GM21515 (cell line): ENCODE measurements around the gene HLA-DQB2.
"Not testable (repeated sequence)": the region's sequence is repeated elsewhere in the genome, so short reads cannot be mapped to it uniquely, and the experiment has no call there.

Source experiments
- ATAC-seq: cut with Tn5 transposase; IDR thresholded peaks from one replicate; pipeline ENCODE4 v1.9.1; 2021; ENCODE audit not compliant: unreplicated experiment

Gene HLA-DQB2

GRCh38 chr6:32763421-32763820 is at the start of gene HLA-DQB2:
HLA-DQB2 (minus strand) TSS chr6:32763532; CDS start chr6:32763470, 62 bp downstream.
- ATAC-seq, result no peak

- no peak for ATAC-seq
Measured at GRCh38 chr6:32809171-32809570, 45.8 kb upstream of the HLA-DQB2 start.

- no peak for ATAC-seq
Measured at GRCh38 chr6:32807020-32807580, 43.8 kb upstream of the HLA-DQB2 start.

GRCh38 chr6:32805404-32805803 is 42.1 kb upstream of the HLA-DQB2 start:
- not testable (repeated sequence) for ATAC-seq

- ATAC-seq, result no peak
Measured at GRCh38 chr6:32803416-32803815, 40.1 kb upstream of the HLA-DQB2 start.

GRCh38 chr6:32799740-32800139 is 36.4 kb upstream of the HLA-DQB2 start:
- no peak for ATAC-seq

GRCh38 chr6:32799168-32799567 is 35.8 kb upstream of the HLA-DQB2 start:
- no peak for ATAC-seq

GRCh38 chr6:32796848-32797776 is 33.8 kb upstream of the HLA-DQB2 start:
- no peak for ATAC-seq

GRCh38 chr6:32794510-32794909 is 31.2 kb upstream of the HLA-DQB2 start:
- no peak for ATAC-seq

GRCh38 chr6:32792901-32793435 is 29.6 kb upstream of the HLA-DQB2 start:
- ATAC-seq, result no peak

GRCh38 chr6:32790306-32790705 is 27.0 kb upstream of the HLA-DQB2 start:
- ATAC-seq, result no peak

- ATAC-seq, result no peak
Measured at GRCh38 chr6:32785781-32786533, 22.6 kb upstream of the HLA-DQB2 start.

- not testable (repeated sequence) for ATAC-seq
Measured at GRCh38 chr6:32782923-32783322, 19.6 kb upstream of the HLA-DQB2 start.

- ATAC-seq, result no peak
Measured at GRCh38 chr6:32779036-32779435, 15.7 kb upstream of the HLA-DQB2 start.

- ATAC-seq, result no peak
Measured at GRCh38 chr6:32775071-32775470, 11.7 kb upstream of the HLA-DQB2 start.

GRCh38 chr6:32774426-32774825 is 11.1 kb upstream of the HLA-DQB2 start:
- ATAC-seq, result no peak

- ATAC-seq, result no peak
Measured at GRCh38 chr6:32772656-32773055, 9.3 kb upstream of the HLA-DQB2 start.

- ATAC-seq, result no peak
Measured at GRCh38 chr6:32764048-32764447, 716 bp upstream of the HLA-DQB2 start.

GRCh38 chr6:32761548-32761947 is 1.8 kb downstream of the HLA-DQB2 start:
- ATAC-seq, result no peak

GRCh38 chr6:32761072-32761471 is 2.3 kb downstream of the HLA-DQB2 start:
- ATAC-seq, result no peak

- no peak for ATAC-seq
Measured at GRCh38 chr6:32759669-32760068, 3.7 kb downstream of the HLA-DQB2 start.
